ENCODE data around the gene PRKCB. TPM values are rescaled to one million over a fixed set of nuclear protein-coding genes. Genes with fewer than 3 reads are reported as not detected.

Gene PRKCB
- total RNA-seq, 1 donor from 2014 or later: 28.7 TPM

DNA sequence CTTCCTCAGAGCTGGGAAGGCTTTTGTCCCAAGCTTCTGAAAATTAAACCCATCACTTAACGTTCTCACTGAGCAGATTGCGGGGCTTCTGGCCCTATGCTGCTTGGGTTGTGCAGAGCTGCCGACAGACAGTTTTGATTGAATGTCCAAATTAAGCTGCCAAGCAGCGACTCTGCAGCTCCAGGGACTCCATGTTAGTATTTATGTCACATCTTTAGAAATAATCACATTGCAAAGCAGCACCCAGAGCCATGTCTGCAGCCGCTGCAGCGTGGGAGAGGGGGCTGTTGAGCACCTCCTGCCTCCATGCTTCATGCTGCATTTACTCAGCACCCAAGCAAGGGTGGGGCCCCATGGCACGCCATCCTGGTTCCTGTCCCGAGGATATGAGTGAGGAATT lies 242.2 kb downstream of the PRKCB start:
- Mint-ChIP-seq H3K27ac (ENCODE audit: unreplicated experiment) (no peak overlapping the region), H3K9me3 (ENCODE audit: unreplicated experiment) (no peaks in the 10 kb centered on the region), H3K36me3 (ENCODE audit: low read depth, unreplicated experiment) (no peaks in the 10 kb centered on the region), H3K4me3 (ENCODE audit: unreplicated experiment) (no peak overlapping the region), H3K27me3 (ENCODE audit: unreplicated experiment) (no peaks in the 10 kb centered on the region), H3K4me1 (ENCODE audit: unreplicated experiment) (peaks cover 10% of the 10 kb centered on the region)
- no peak for DNase-seq (ENCODE audit: low spot score)
- TF ChIP-seq, protein P1, sequence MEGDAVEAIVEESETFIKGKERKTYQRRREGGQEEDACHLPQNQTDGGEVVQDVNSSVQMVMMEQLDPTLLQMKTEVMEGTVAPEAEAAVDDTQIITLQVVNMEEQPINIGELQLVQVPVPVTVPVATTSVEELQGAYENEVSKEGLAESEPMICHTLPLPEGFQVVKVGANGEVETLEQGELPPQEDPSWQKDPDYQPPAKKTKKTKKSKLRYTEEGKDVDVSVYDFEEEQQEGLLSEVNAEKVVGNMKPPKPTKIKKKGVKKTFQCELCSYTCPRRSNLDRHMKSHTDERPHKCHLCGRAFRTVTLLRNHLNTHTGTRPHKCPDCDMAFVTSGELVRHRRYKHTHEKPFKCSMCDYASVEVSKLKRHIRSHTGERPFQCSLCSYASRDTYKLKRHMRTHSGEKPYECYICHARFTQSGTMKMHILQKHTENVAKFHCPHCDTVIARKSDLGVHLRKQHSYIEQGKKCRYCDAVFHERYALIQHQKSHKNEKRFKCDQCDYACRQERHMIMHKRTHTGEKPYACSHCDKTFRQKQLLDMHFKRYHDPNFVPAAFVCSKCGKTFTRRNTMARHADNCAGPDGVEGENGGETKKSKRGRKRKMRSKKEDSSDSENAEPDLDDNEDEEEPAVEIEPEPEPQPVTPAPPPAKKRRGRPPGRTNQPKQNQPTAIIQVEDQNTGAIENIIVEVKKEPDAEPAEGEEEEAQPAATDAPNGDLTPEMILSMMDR (IDR thresholded peaks at IDR 0.05; ENCODE audit: unreplicated experiment): no peak

DNA sequence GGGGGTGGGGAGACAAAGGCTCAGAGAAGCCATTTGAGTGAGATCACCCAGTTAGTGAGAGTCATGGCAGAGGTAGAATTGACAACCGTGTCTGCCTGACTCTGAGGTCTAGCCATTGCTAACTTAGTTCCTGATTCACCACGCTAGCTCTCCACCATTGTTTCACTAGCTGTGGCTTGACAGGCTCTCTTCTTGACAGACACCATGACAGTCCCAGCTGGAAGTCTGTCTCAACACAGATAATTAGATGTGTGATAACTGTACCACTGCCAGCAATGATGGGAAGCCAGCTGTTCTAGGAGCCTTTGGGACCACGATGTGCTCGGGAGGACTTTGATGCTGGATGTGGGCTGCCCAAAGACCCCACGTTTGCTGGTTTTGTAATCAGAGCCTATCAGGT lies 249.9 kb downstream of the PRKCB start:
- no peak for DNase-seq (ENCODE audit: low spot score)
- peaks cover 10% of the 10 kb centered on the region for H3K4me1 Mint-ChIP-seq (ENCODE audit: unreplicated experiment)
- H3K27ac Mint-ChIP-seq (ENCODE audit: unreplicated experiment): no peak overlapping the region
- no peaks in the 10 kb centered on the region for H3K36me3 Mint-ChIP-seq (ENCODE audit: low read depth, unreplicated experiment)
- peaks cover 7% of the 10 kb centered on the region for H3K9me3 Mint-ChIP-seq (ENCODE audit: unreplicated experiment)
- H3K4me3 Mint-ChIP-seq (ENCODE audit: unreplicated experiment): no peak overlapping the region
- no peaks in the 10 kb centered on the region for H3K27me3 Mint-ChIP-seq (ENCODE audit: unreplicated experiment)
- TF ChIP-seq, protein P1 (IDR thresholded peaks at IDR 0.05; ENCODE audit: unreplicated experiment): no peak

- H3K36me3 Mint-ChIP-seq (ENCODE audit: low read depth, unreplicated experiment): peaks cover 11% of the 10 kb centered on the region
- DNase-seq (ENCODE audit: low spot score): no peak
- H3K27me3 Mint-ChIP-seq (ENCODE audit: unreplicated experiment): no peaks in the 10 kb centered on the region
- no peak overlapping the region for H3K4me3 Mint-ChIP-seq (ENCODE audit: unreplicated experiment)
- TF ChIP-seq, protein P1 (IDR thresholded peaks at IDR 0.05; ENCODE audit: unreplicated experiment): no peak
- H3K4me1 Mint-ChIP-seq (ENCODE audit: unreplicated experiment): peaks cover 10% of the 10 kb centered on the region
- H3K9me3 Mint-ChIP-seq (ENCODE audit: unreplicated experiment): peaks cover 17% of the 10 kb centered on the region
- no peak overlapping the region for H3K27ac Mint-ChIP-seq (ENCODE audit: unreplicated experiment)
Measured at GRCh38 chr16:24087891-24088410, 252.2 kb downstream of the PRKCB start.

DNA sequence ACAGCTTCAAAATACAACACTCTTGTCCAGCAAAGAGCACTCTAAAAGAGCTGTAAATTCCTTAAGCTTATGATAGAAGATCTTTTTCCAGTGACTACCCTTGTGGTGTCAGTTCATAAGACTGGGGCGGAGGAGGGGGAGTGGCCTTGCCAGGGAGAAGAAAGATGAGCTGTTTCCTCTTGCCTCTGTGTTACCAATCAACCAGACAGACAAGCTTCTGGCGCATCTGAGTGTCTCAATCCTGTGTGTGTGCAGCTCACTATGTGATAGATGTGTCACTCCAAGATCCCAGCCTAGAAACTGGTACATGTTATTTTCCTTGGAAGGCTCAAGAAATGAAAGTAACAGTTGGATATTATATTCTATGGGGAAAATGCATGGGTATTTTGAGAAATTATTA lies 253.0 kb downstream of the PRKCB start:
- H3K27ac Mint-ChIP-seq (ENCODE audit: unreplicated experiment): no peak overlapping the region
- no peaks in the 10 kb centered on the region for H3K27me3 Mint-ChIP-seq (ENCODE audit: unreplicated experiment)
- H3K4me3 Mint-ChIP-seq (ENCODE audit: unreplicated experiment): no peak overlapping the region
- H3K9me3 Mint-ChIP-seq (ENCODE audit: unreplicated experiment): peaks cover 17% of the 10 kb centered on the region
- H3K36me3 Mint-ChIP-seq (ENCODE audit: low read depth, unreplicated experiment): peaks cover 11% of the 10 kb centered on the region
- H3K4me1 Mint-ChIP-seq (ENCODE audit: unreplicated experiment): peaks cover 10% of the 10 kb centered on the region
- TF ChIP-seq, protein P1 (IDR thresholded peaks at IDR 0.05; ENCODE audit: unreplicated experiment): no peak
- DNase-seq (ENCODE audit: low spot score): no peak

- H3K36me3 Mint-ChIP-seq (ENCODE audit: low read depth, unreplicated experiment): peaks cover 26% of the 10 kb centered on the region
- H3K27me3 Mint-ChIP-seq (ENCODE audit: unreplicated experiment): no peaks in the 10 kb centered on the region
- no peak overlapping the region for H3K4me3 Mint-ChIP-seq (ENCODE audit: unreplicated experiment)
- DNase-seq (ENCODE audit: low spot score): no peak
- peaks cover 2% of the 10 kb centered on the region for H3K4me1 Mint-ChIP-seq (ENCODE audit: unreplicated experiment)
- H3K27ac Mint-ChIP-seq (ENCODE audit: unreplicated experiment): no peak overlapping the region
- TF ChIP-seq, protein P1 (IDR thresholded peaks at IDR 0.05; ENCODE audit: unreplicated experiment): no peak
- H3K9me3 Mint-ChIP-seq (ENCODE audit: unreplicated experiment): peaks cover 17% of the 10 kb centered on the region
Measured at GRCh38 chr16:24091125-24091524, 255.3 kb downstream of the PRKCB start.
